Measurements from ENCODE around the gene CNIH2.

CNIH2 gene

DNA sequence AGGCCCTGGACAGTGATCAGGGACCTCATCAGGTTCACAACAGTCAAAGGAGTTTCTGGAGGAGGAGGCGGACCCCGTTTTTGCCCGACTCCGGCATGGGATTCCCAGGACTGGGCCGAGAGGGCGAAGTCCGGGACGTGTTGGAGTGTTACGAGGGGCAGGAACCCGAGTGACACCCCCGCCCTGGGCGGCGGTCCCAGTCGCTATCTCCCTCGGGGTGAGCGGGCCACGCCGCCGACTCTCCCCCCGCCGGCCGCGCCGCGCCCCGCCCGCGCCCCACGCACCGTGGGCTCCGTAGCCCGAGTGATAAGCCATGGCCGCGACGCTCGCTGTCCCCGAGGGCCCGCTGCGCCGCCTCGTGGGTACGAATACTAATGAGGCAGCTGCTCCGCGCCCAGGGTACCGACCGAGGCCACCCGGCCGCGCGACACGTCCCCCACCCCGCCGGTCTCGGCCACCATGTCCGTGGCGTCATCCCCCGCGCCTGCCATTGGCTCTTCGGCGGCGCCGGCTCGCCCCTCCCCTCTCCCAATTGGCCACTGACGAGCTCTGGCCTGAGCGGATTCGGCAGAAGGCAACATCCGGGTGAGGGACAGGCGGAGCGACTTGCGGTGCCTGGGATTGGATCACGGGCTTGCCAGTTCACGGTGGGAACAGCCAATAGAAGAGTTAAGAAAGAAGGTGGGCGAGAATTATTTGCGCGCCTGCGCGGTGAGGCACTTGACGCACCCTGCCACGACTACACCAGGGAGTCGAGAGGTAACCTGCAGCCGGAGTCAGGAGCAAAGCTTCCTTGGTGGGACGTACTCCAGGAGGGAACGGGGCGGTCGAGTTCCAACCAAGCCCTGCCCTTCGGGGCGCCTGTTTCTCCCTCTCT, 10.9 kb downstream of the CNIH2 start, which contains the start of gene YIF1A:
Gene YIF1A, minus strand, starts transcription at position 473 of the 877 bp plus-strand sequence. Its CDS starts 158 bp downstream, at position 315.
- peak within 1 kb of the TSS; percentile 89 for H3K4me3 ChIP-seq (ENCODE audit: low read depth, low read length)
- TF ChIP-seq, protein P1, sequence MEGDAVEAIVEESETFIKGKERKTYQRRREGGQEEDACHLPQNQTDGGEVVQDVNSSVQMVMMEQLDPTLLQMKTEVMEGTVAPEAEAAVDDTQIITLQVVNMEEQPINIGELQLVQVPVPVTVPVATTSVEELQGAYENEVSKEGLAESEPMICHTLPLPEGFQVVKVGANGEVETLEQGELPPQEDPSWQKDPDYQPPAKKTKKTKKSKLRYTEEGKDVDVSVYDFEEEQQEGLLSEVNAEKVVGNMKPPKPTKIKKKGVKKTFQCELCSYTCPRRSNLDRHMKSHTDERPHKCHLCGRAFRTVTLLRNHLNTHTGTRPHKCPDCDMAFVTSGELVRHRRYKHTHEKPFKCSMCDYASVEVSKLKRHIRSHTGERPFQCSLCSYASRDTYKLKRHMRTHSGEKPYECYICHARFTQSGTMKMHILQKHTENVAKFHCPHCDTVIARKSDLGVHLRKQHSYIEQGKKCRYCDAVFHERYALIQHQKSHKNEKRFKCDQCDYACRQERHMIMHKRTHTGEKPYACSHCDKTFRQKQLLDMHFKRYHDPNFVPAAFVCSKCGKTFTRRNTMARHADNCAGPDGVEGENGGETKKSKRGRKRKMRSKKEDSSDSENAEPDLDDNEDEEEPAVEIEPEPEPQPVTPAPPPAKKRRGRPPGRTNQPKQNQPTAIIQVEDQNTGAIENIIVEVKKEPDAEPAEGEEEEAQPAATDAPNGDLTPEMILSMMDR (IDR thresholded peaks at IDR 0.05; ENCODE audit: low read depth, low read length) = no peak
- DNase-seq (ENCODE audit: low read depth, low spot score) = peak; percentile 100
- in situ Hi-C loops (cut with HindIII; ENCODE audit: low sequenced_read_pairs) = no loop called here

DNA sequence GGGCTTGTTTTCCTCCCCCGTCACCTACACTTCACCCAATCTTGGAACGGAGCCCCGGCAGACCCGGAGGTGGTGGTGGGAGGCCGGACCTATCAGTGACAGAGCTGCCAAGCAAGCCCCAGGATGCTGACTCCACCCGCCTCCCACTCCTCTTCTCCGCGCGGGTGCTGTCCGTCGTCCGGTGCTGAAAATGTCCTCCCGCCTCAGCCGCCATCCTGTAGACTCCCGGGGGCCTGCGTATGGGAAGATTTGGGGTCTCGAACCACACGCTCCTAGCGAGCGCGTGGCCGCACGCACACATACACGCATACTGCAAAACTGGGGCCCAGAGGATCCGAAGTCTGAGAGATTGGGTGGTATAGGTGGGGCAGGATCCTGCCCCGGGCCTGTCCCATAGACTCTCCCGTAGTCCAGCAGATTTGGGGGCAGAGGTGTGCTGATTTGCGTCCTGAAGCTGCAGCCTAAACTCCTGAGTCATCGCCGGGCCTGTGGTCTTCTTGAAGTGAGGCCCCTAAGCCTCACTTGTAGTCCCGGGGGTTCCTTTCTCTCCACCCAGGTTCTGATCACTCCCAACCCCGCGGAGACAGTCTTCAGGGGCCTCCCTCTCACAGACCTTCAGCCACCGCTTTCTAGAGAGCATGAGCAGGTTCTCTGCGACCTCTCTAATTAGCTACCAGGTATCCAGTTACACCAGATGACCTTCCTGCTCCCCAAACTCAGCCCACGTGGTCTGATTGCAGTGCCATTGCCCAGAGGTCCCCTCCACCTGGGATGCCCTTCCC, 11.8 kb downstream of the CNIH2 start:
- in situ Hi-C loops (cut with HindIII; ENCODE audit: low sequenced_read_pairs) = no loop called here
- DNase-seq (ENCODE audit: low read depth, low spot score) = no peak

DNA sequence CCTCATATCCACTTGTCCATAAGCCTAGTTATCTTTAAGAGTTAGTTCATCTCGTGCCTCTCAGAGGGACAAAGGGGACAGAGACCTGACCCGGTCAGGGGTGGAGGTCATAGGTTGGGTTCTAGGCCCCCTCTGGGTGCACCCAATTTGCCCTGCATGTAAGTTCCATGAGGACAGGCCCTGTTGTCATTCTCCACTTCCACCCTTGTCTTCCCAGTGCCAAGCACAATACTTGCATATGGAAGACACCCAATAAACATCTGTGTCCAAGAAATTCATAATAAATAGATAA, 12.3 kb downstream of the CNIH2 start:
- H3K4me3 ChIP-seq (ENCODE audit: low read depth, low read length) = no peak overlapping the region
- in situ Hi-C loops (cut with HindIII; ENCODE audit: low sequenced_read_pairs) = no loop called here
- DNase-seq (ENCODE audit: low read depth, low spot score) = no peak
- TF ChIP-seq, protein P1 (IDR thresholded peaks at IDR 0.05; ENCODE audit: low read depth, low read length) = no peak

More for the DNA sequence above, 11.8 kb downstream of the CNIH2 start:
- H3K4me3 ChIP-seq (ENCODE audit: low read depth, low read length) = peak overlapping the region; percentile 69
- TF ChIP-seq, protein P1 (IDR thresholded peaks at IDR 0.05; ENCODE audit: low read depth, low read length) = no peak

DNA sequence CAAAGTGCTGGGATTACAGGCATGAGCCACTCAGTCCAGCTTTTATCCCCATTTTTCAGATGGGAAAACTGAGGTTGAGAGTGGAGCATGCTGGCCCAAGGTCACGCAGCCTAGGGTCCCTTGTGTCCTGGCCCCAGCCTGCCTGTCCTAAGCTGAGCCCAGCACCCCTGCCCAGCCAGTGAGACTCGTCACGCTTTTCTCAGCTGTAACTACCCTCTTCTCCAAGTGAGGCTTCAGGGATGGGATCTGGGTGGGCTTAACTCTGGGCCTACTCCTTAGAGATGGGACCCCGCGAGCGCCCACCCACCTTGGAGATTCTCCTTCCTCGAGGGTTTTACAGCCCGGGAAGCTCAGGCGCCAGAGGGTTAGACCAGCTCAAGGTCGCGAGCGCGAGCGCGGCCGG, 13.3 kb downstream of the CNIH2 start:
- TF ChIP-seq, protein P1 (IDR thresholded peaks at IDR 0.05; ENCODE audit: low read depth, low read length) = no peak
- DNase-seq (ENCODE audit: low read depth, low spot score) = no peak
- H3K4me3 ChIP-seq (ENCODE audit: low read depth, low read length) = no peak overlapping the region
- in situ Hi-C loops (cut with HindIII; ENCODE audit: low sequenced_read_pairs) = no loop called here

DNA sequence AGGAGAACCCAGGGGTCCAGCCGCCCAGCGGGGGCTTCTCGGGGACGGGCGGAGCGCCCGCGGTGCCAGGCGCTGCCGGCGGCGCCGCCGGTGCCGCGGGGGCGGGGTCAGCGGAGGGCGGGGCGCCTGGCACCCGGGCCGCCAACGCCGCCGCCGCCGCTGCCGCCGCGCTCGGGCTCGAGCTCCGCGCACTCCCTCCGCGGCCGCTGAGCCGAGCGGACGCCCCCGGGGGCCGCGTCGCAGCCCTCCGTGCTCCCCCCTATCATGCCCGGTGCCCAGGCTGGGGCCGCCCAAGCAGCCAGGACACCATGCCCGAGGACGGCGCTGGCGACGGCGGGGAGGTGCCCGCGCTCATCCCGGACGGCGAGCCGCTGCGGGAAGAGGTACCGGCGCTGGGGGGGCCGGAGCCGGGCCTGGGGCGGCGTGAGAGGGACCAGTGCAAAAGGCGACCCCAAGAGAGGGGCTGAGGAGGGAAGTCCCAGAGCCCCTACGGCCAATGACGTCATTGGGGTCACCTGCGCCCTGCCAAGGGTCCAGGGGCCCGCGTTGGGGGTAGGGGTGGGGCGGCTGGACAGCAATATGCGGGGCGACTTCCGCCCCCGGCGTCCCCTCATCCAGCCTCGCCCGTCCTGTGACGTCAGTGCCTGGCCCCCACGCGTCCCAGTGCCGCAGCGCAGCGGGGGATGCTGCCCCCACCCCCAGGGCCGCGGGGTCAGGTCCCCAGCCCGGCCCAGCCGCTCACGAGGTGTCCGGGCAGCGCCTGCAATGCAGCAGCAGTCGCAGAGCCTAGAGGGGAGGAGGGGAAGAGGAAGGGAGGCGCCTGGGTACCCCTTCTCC, 13.9 kb downstream of the CNIH2 start, which contains the start of gene TMEM151A:
Gene TMEM151A, plus strand, starts transcription at position 189 of the 837 bp plus-strand sequence. Its CDS starts 120 bp downstream, at position 309.
- DNase-seq (ENCODE audit: low read depth, low spot score) = no peak
- in situ Hi-C loops (cut with HindIII; ENCODE audit: low sequenced_read_pairs) = no loop called here
- TF ChIP-seq, protein P1 (IDR thresholded peaks at IDR 0.05; ENCODE audit: low read depth, low read length) = no peak
- H3K4me3 ChIP-seq (ENCODE audit: low read depth, low read length) = no peak within 1 kb of the TSS
